Measurements from ENCODE around the gene CERS4. TPM values are rescaled to one million over a fixed set of nuclear protein-coding genes. Genes with fewer than 3 reads are reported as not detected.

Gene CERS4
- total and polyA plus RNA-seq, 2 donors (not counting 3 experiments of a cell fraction or from before 2014, with no cell fraction given): 4.9 to 7.7 TPM

DNA sequence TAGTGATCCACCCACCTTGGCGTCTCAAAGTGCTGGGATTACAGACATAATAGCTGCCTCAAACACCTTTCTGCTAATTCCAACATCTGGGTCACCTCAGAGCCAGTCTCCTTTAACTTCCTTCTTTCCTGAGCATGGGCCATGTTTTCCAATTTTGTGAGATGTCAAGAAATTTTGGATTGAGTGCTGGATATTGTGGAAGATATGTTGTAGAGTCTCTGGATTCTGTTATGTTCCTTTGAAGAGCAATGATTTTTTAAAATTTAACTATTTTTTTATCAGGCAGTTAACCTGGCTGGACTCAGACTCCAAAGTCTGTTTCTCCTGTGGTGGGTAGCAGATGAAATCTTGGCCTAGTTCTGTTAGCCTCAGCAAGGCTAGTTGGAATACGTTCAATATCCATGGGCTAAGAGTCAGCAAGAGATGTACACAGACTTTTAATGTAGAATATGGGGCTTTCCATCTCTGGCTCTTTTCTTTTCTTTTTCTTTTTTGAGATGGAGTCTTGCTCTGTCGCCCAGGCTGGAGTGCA, 22.0 kb downstream of the CERS4 start:
- Histone ChIP-seq H3K9me1 (replicated peaks; ENCODE audit: control insufficient read depth, extremely low read depth, insufficient read depth, low read length) (no peaks in the 10 kb centered on the region), H3K79me2 (ENCODE audit: control insufficient read depth, insufficient read depth, low read length) (no peaks in the 10 kb centered on the region), H3K36me3 (ENCODE audit: control insufficient read depth in 2 of 2, extremely low read depth in 1 of 2, insufficient read depth in 2 of 2, low read length in 2 of 2) (no peaks in the 10 kb centered on the region), H4K20me1 (replicated peaks; ENCODE audit: control insufficient read depth, extremely low read depth, insufficient read depth, low read length) (no peaks in the 10 kb centered on the region), H3K9ac (replicated peaks; ENCODE audit: extremely low read depth, insufficient read depth, low read length) (no peak overlapping the region), H3K4me2 (ENCODE audit: insufficient read depth, low read length) (no peak overlapping the region), H3K4me1 (ENCODE audit: control insufficient read depth, extremely low read depth, insufficient read depth, low read length) (no peaks in the 10 kb centered on the region), H3K4me3 (replicated peaks in 1 of 3; ENCODE audit: insufficient read depth in 1 of 3, low read depth in 1 of 3, low read length in 3 of 3) (no peak overlapping the region), H3K27ac (ENCODE audit: insufficient read depth, low read depth, low read length) (no peak overlapping the region), H2AFZ (ENCODE audit: low read depth, low read length) (no peak overlapping the region), H3K27me3 (ENCODE audit: control insufficient read depth in 2 of 2, insufficient read depth in 2 of 2, low read length in 2 of 2) (no peaks in the 10 kb centered on the region), H3K9me3 (replicated peaks; ENCODE audit: control insufficient read depth, insufficient read depth, low read length) (no peaks in the 10 kb centered on the region)
- no TSS peak for BruUV-seq (replicated peaks)
- ChIA-PET CTCF (no interaction called here), POLR2A (no interaction called here)
- no peak for FAIRE-seq
- TF ChIP-seq EZH2 (IDR thresholded peaks at IDR 0.05; ENCODE audit: borderline replicate concordance, low read depth, low read length, severe bottlenecking) (no peak), JUN (IDR thresholded peaks at IDR 0.05; ENCODE audit: borderline replicate concordance, insufficient read depth, insufficient read length, low read depth) (no peak), GATA2 (IDR thresholded peaks at IDR 0.05; ENCODE audit: insufficient read depth, insufficient read length, low read depth, low read length) (no peak), MYC (IDR thresholded peaks at IDR 0.05; ENCODE audit: low read depth, low read length) (no peak), POLR2A (IDR thresholded peaks at IDR 0.05; ENCODE audit: low read depth, low read length) (no peak), FOS (IDR thresholded peaks at IDR 0.05; ENCODE audit: borderline replicate concordance, insufficient read depth, low read length) (no peak), POLR2AphosphoS5 (IDR thresholded peaks at IDR 0.05; ENCODE audit: insufficient read depth, low read depth, low read length) (no peak)
- TF ChIP-seq, protein P1, sequence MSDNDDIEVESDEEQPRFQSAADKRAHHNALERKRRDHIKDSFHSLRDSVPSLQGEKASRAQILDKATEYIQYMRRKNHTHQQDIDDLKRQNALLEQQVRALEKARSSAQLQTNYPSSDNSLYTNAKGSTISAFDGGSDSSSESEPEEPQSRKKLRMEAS (IDR thresholded peaks at IDR 0.05; ENCODE audit: insufficient read depth, insufficient read length): no peak
- TF ChIP-seq, protein P2, sequence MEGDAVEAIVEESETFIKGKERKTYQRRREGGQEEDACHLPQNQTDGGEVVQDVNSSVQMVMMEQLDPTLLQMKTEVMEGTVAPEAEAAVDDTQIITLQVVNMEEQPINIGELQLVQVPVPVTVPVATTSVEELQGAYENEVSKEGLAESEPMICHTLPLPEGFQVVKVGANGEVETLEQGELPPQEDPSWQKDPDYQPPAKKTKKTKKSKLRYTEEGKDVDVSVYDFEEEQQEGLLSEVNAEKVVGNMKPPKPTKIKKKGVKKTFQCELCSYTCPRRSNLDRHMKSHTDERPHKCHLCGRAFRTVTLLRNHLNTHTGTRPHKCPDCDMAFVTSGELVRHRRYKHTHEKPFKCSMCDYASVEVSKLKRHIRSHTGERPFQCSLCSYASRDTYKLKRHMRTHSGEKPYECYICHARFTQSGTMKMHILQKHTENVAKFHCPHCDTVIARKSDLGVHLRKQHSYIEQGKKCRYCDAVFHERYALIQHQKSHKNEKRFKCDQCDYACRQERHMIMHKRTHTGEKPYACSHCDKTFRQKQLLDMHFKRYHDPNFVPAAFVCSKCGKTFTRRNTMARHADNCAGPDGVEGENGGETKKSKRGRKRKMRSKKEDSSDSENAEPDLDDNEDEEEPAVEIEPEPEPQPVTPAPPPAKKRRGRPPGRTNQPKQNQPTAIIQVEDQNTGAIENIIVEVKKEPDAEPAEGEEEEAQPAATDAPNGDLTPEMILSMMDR (IDR thresholded peaks at IDR 0.05; ENCODE audit: extremely low read depth in 1 of 2, insufficient read depth in 1 of 2, low read depth in 1 of 2, low read length in 2 of 2): no peak
- no peak for DNase-seq (ENCODE audit: low read depth, low spot score)
- intact Hi-C loops (cut with micrococcal nuclease): no loop called here
- dilution Hi-C loops (cut with MboI; ENCODE audit: extremely low pct_ligation_motif_present, low sequenced_read_pairs): no loop called here
